Kidney (tissue), 14 donors: ENCODE data around the gene SH3RF3. TPM values are rescaled to one million over a fixed set of nuclear protein-coding genes. Genes with fewer than 3 reads are reported as not detected.
"Not testable (repeated sequence)": the region's sequence is repeated elsewhere in the genome, so short reads cannot be mapped to it uniquely, and the experiment has no call there.

ENCODE experiments used
- DNase-seq, 5 donors: peaks; one replicate each; pipeline ENCODE4 v3.0.0-alpha.2; 2013 to 2020
- FAIRE-seq: peaks from 2 replicates; lab custom pipeline; 2012; peaks lifted over from hg19 to GRCh38; lab: Jason Lieb, UNC
- H3K27ac ChIP-seq, 2 donors: one replicate each; pipeline ENCODE4 v1.7.0; 2013; ENCODE audit warnings: low read depth in 2 of 2, low read length in 2 of 2, inconsistent platforms in 1 of 2
- H3K27me3 ChIP-seq: one replicate; pipeline ENCODE4 v1.7.1; 2013; ENCODE audit warnings: low read length, inconsistent platforms; ENCODE audit not compliant: control insufficient read depth, insufficient read depth
- H3K36me3 ChIP-seq, 3 donors: one replicate each; pipeline versions ENCODE4 v1.7.0 to v1.7.1; 2013; ENCODE audit warnings: low read length in 3 of 3, control low read depth in 1 of 3, inconsistent platforms in 1 of 3; ENCODE audit not compliant: insufficient read depth in 3 of 3, control insufficient read depth in 2 of 3
- H3K4me1 ChIP-seq, 3 donors: one replicate each; pipeline versions ENCODE4 v1.7.0 to v1.7.1; 2013; ENCODE audit warnings: low read length in 3 of 3, inconsistent platforms in 1 of 3, low read depth in 1 of 3; ENCODE audit not compliant: control insufficient read depth in 2 of 3, insufficient read depth in 2 of 3
- H3K4me3 ChIP-seq, 3 donors: one replicate each; pipeline versions ENCODE4 v1.7.0 to v1.8.1; 2013; ENCODE audit warnings: low read length in 3 of 3, control low read depth in 1 of 3, inconsistent platforms in 1 of 3
- H3K9ac ChIP-seq, 3 donors: one replicate each; pipeline versions ENCODE4 v1.7.0 to v1.7.1; 2013; ENCODE audit warnings: low read length in 3 of 3, control low read depth in 1 of 3, inconsistent platforms in 1 of 3
- H3K9me3 ChIP-seq, 3 donors: one replicate each; pipeline versions ENCODE4 v1.7.0 to v1.7.1; 2013; ENCODE audit warnings: low read length in 3 of 3, control low read depth in 1 of 3, inconsistent platforms in 1 of 3; ENCODE audit not compliant: control insufficient read depth in 2 of 3, insufficient read depth in 1 of 3
- CTCF ChIP-seq: IDR thresholded peaks from 3 replicates; pipeline ENCODE4 v1.5.1; 2012; ENCODE audit warnings: mild to moderate bottlenecking, moderate library complexity, borderline replicate concordance; ENCODE audit not compliant: insufficient read depth; ENCODE audit errors: extremely low read depth
- intact Hi-C: fragments of 100-400 bp; cut with DNase I; formaldehyde crosslinking; loops from one replicate; pipeline ENCODE4 v1.11.1; 2022
- polyA plus RNA-seq: library from polyadenylated mRNA; stranded (reverse); fragments of 350-450 nt; fragmentation: Illumina TruSeq; extraction: RNeasy Lipid Tissue Mini Kit (QIAGEN cat#74804); gene quantifications from one replicate; pipeline ENCODE4 v1.2.3, GENCODE V29; 2014; ENCODE audit warnings: low read depth, low replicate concordance; ENCODE audit not compliant: insufficient read depth
- total RNA-seq: library from RNA; stranded (reverse); fragmentation: NEBNext Ultra II Directional; extraction: Animal tissue kit (Norgen Biotek cat#: 25700); gene quantifications from one replicate; pipeline ENCODE4 v1.2.1, GENCODE V29; 2021
- donor health status: control.
- donor health status: control.
- donor health status: control.
- donor health status: control.
- donor health status: control.
- donor health status: DM: yes; HTN: yes; CAD: no.
- donor health status: Normal renal cell carcinoma (clear cell type).

Gene SH3RF3
- total and polyA plus RNA-seq, 2 donors from 2014 or later: 1.7 to 10.7 TPM

- Histone ChIP-seq H3K27me3 (no peaks in the 10 kb centered on the region), H3K27ac (no peak overlapping the region), H3K36me3 (no peaks in the 10 kb centered on the region), H3K4me3 (peak overlapping the region in 1 of 3 donors; percentile 6), H3K9me3 (no peaks in the 10 kb centered on the region), H3K9ac (no peak overlapping the region), H3K4me1 (peaks cover 0 to 12% (median 0%) of the 10 kb centered on the region in 3 donors)
- FAIRE-seq: no peak
- intact Hi-C loops: no loop called here
- no peak for TF ChIP-seq CTCF
- DNase-seq: peak in 1 of 5 donors; percentile 3
Observed at GRCh38 chr2:109218792-109219126, 89.8 kb downstream of the SH3RF3 start.

- Histone ChIP-seq H3K9me3 (no peaks in the 10 kb centered on the region), H3K36me3 (no peaks in the 10 kb centered on the region), H3K4me1 (peaks cover 0 to 3% (median 0%) of the 10 kb centered on the region in 3 donors), H3K27me3 (no peaks in the 10 kb centered on the region), H3K4me3 (no peak overlapping the region), H3K27ac (no peak overlapping the region), H3K9ac (no peak overlapping the region)
- intact Hi-C loops: no loop called here
- DNase-seq (no peak), FAIRE-seq (no peak)
- TF ChIP-seq CTCF: no peak
Observed at GRCh38 chr2:109220860-109221259, 91.9 kb downstream of the SH3RF3 start.

GRCh38 chr2:109221316-109221715 lies 92.3 kb downstream of the SH3RF3 start:
- DNase-seq, FAIRE-seq: not testable (repeated sequence)

GRCh38 chr2:109222422-109222821 lies 93.4 kb downstream of the SH3RF3 start:
- no peaks in the 10 kb centered on the region for H3K36me3 ChIP-seq
- peaks cover 0 to 3% (median 0%) of the 10 kb centered on the region in 3 donors for H3K4me1 ChIP-seq
- H3K4me3 ChIP-seq: no peak overlapping the region
- no peak overlapping the region for H3K27ac ChIP-seq
- no peak for TF ChIP-seq CTCF
- no peak for FAIRE-seq
- no peak overlapping the region for H3K9ac ChIP-seq
- intact Hi-C loops: no loop called here
- no peaks in the 10 kb centered on the region for H3K27me3 ChIP-seq
- H3K9me3 ChIP-seq: no peaks in the 10 kb centered on the region
- DNase-seq: no peak

More at GRCh38 chr2:109221316-109221715, 92.3 kb downstream of the SH3RF3 start:
- H3K36me3 ChIP-seq, H3K4me3 ChIP-seq, H3K27ac ChIP-seq, H3K9me3 ChIP-seq, H3K27me3 ChIP-seq, H3K4me1 ChIP-seq, intact Hi-C loops, H3K9ac ChIP-seq: not testable (repeated sequence)
